HG03196 (cell line): ENCODE results near the gene PIP5K1B.
"Not testable (repeated sequence)": the region's sequence is repeated elsewhere in the genome, so short reads cannot be mapped to it uniquely, and the experiment has no call there.

ENCODE experiments used
- ATAC-seq: cut with Tn5 transposase; IDR thresholded peaks from one replicate; pipeline ENCODE4 v1.9.1; 2021; ENCODE audit not compliant: unreplicated experiment

PIP5K1B gene

DNA sequence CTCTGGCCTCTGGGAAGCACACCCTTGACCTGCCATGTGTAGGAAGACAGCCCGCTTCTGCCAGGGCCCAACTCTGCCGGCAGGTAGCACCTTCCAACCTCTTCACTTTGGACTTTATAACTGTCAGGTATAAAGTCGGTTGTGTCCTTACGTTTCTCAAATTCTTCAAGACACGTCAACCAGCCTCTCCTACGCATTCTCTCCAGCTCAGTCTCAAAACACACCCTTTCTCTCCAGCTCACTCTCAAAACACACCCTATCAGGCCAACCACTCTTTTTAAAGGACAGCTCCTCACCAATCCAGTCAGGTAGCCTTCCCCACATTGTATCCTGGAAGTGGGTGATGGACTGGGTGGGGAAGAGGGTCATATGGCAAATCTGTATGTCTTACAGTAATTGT, 344.1 kb downstream of the PIP5K1B start:
- ATAC-seq, result no peak

DNA sequence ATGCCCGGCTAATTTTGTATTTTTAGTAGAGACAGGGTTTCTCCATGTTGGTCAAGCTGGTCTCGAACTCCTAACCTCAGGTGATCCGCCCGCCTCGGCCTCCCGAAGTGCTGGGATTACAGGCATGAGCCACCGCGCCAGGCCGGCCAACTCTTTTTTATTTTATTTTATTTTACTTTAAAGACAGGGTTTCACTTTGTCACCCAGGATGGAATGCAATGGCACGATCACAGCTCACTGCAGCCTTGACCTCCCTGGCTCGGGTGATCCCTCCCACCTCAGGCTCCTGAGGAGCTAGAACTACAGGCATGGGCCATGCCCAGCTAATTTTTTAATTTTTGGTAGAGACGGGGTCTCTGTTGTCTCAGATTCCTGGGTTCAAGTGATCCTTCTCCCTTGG, 345.9 kb downstream of the PIP5K1B start:
- not testable (repeated sequence) for ATAC-seq

DNA sequence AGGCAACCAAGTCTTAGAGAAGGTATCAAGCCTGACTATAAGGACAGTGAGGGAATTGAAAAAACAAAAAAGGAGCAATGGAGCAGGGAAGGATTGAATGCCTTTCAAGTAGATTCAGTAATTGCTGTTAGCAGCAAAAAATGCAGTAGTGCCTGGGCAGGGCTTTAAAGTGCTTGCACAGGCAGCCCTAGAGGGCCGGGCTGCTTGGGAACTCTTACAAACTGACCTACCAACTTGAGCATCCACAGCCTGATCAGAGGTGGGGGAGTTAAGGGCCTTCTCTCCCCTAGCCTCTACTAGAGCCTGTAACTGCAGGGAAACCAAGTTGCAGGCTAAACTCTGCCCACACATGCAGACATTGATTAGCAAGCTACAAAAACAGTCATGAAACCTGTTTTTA, 349.9 kb downstream of the PIP5K1B start:
- ATAC-seq, result no peak

DNA sequence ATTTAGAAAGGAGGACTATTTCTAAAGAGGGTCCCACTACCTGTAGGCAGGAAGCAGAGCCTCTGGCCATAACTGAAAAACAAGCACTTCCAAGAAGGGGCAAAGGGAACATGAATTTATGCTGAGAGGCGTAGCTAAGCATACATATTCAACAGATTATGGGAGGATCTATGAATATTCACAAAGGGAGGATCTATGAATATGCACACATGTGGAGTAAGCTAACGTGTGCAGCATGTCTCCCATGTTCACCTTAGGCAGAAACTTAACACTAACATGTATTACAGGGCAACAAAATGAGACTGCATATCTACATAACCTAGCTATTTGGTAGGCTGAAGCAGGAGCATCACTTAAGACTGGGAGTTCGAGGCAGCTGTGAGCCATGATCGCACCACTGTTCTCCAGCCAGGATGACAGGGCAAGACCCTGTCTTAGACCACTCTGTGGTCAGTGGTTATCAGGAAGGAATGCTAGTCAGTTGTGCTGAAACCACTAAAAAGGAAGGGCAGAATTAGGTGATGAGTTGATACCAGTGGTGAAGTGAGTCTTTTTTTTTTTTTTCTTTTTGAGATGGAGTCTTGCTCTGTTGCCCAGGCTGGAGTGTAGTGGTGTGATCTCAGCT, 351.3 kb downstream of the PIP5K1B start:
- no peak for ATAC-seq

- no peak for ATAC-seq
These were observed 353.1 kb downstream of the PIP5K1B start for GRCh38 chr9:69058101-69058500.
